NT2/D1 (cell line): Measurements from ENCODE around the gene DEFB123.

Experiments used
- SUZ12 ChIP-seq: IDR thresholded peaks from 2 replicates; pipeline ENCODE4 v1.6.1; 2011; ENCODE audit not compliant: insufficient read length, insufficient read depth; ENCODE audit errors: extremely low read depth
- YY1 ChIP-seq: IDR thresholded peaks from 2 replicates; pipeline ENCODE4 v1.6.1; 2011; ENCODE audit not compliant: insufficient read length, insufficient read depth
- ZNF274 ChIP-seq: IDR thresholded peaks from 2 replicates; pipeline ENCODE4 v1.6.1; 2011; ENCODE audit warnings: mild to moderate bottlenecking, low read depth, low read length

DNA sequence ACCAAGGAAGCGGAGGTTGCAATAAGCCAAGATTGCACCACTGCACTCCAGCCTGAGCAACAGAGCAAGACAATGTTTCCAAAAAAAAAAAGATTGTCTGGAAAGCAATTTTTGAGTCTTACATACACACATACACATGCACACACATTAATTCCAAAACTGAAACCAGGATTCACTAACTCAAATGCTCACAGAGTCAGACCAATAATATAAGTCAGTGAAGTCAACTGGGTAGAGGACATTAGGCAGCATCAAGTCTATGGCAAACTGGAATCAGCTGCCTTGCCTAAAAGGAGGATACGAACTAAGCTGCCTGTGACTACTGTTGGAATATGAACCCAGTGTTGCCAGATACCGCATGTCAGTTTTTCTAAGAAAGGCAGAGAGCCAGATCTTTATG is 50.3 kb downstream of the DEFB123 start:
- no peak for TF ChIP-seq SUZ12
- no peak for TF ChIP-seq ZNF274
- no peak for TF ChIP-seq YY1
